ENCODE results near the gene EXD2. TPM values are rescaled to one million over a fixed set of nuclear protein-coding genes. Genes with fewer than 3 reads are reported as not detected.
"Not testable (repeated sequence)": the region's sequence is repeated elsewhere in the genome, so short reads cannot be mapped to it uniquely, and the experiment has no call there.

The EXD2 gene
- total RNA-seq, 1 experiment from 2014 or later, result 9.8 TPM

- Histone ChIP-seq H3K4me1 (peaks cover 2% of the 10 kb centered on the region; the same call in 1 of the 2 replicates), H3K27me3 (no peaks in the 10 kb centered on the region), H3K36me3 (no peaks in the 10 kb centered on the region), H3K4me3 (no peak overlapping the region), H3K9me3 (replicated peaks) (0 out of 2 replicates have a peak, but pooled peaks cover 3% of the 10 kb centered on the region), H3K27ac (no peak overlapping the region)
- no peak for DNase-seq
Observed at GRCh38 chr14:69270097-69270496, 78.8 kb downstream of the EXD2 start.

GRCh38 chr14:69270795-69271708, 79.8 kb downstream of the EXD2 start:
- no peak overlapping the region for H3K27ac ChIP-seq
- no peaks in the 10 kb centered on the region for H3K36me3 ChIP-seq
- peaks cover 2% of the 10 kb centered on the region; the same call in 1 of the 2 replicates for H3K4me1 ChIP-seq
- no peak overlapping the region for H3K4me3 ChIP-seq
- DNase-seq, result peak; percentile 35 to 42
- no peaks in the 10 kb centered on the region for H3K27me3 ChIP-seq
- 0 out of 2 replicates have a peak, but pooled peaks cover 3% of the 10 kb centered on the region for H3K9me3 ChIP-seq (replicated peaks)

- no peak overlapping the region for H3K27ac ChIP-seq
- H3K36me3 ChIP-seq, result no peaks in the 10 kb centered on the region
- H3K9me3 ChIP-seq (replicated peaks), result 0 out of 2 replicates have a peak, but pooled peaks cover 3% of the 10 kb centered on the region
- H3K27me3 ChIP-seq, result no peaks in the 10 kb centered on the region
- no peak overlapping the region for H3K4me3 ChIP-seq
- no peaks in the 10 kb centered on the region for H3K4me1 ChIP-seq
- no peak for DNase-seq
Observed at GRCh38 chr14:69274321-69274720, 83.0 kb downstream of the EXD2 start.

- Histone ChIP-seq H3K27me3 (no peaks in the 10 kb centered on the region), H3K4me1 (no peaks in the 10 kb centered on the region), H3K36me3 (no peaks in the 10 kb centered on the region), H3K4me3 (no peak overlapping the region), H3K27ac (no peak overlapping the region), H3K9me3 (replicated peaks) (0 out of 2 replicates have a peak, but pooled peaks cover 3% of the 10 kb centered on the region)
- DNase-seq, result no peak
Observed at GRCh38 chr14:69275331-69275730, 84.0 kb downstream of the EXD2 start.

- not testable (repeated sequence) for H3K4me3 ChIP-seq; H3K9me3 ChIP-seq (replicated peaks); H3K36me3 ChIP-seq; H3K27me3 ChIP-seq; H3K4me1 ChIP-seq; DNase-seq; H3K27ac ChIP-seq
Observed at GRCh38 chr14:69277356-69277755, 86.1 kb downstream of the EXD2 start.

- Histone ChIP-seq H3K27ac (no peak overlapping the region), H3K27me3 (no peaks in the 10 kb centered on the region), H3K4me1 (no peaks in the 10 kb centered on the region), H3K36me3 (no peaks in the 10 kb centered on the region), H3K4me3 (no peak overlapping the region), H3K9me3 (replicated peaks) (no peaks in the 10 kb centered on the region)
- DNase-seq, result no peak
Observed at GRCh38 chr14:69280746-69281291, 89.5 kb downstream of the EXD2 start.

- no peak overlapping the region for H3K27ac ChIP-seq
- no peak for DNase-seq
- H3K4me1 ChIP-seq, result no peaks in the 10 kb centered on the region
- no peaks in the 10 kb centered on the region for H3K9me3 ChIP-seq (replicated peaks)
- no peaks in the 10 kb centered on the region for H3K27me3 ChIP-seq
- H3K36me3 ChIP-seq, result no peaks in the 10 kb centered on the region
- no peak overlapping the region for H3K4me3 ChIP-seq
Observed at GRCh38 chr14:69281450-69282169, 90.3 kb downstream of the EXD2 start.

GRCh38 chr14:69282448-69282847, 91.2 kb downstream of the EXD2 start:
- DNase-seq, result no peak
- H3K27ac ChIP-seq, result no peak overlapping the region

GRCh38 chr14:69284170-69284569, 92.9 kb downstream of the EXD2 start:
- Histone ChIP-seq H3K4me1 (no peaks in the 10 kb centered on the region), H3K36me3 (no peaks in the 10 kb centered on the region), H3K9me3 (replicated peaks) (no peaks in the 10 kb centered on the region), H3K4me3 (no peak overlapping the region), H3K27me3 (no peaks in the 10 kb centered on the region), H3K27ac (no peak overlapping the region)
- no peak for DNase-seq

More at GRCh38 chr14:69282448-69282847, 91.2 kb downstream of the EXD2 start:
- no peaks in the 10 kb centered on the region for H3K36me3 ChIP-seq
- H3K4me3 ChIP-seq, result no peak overlapping the region
- H3K27me3 ChIP-seq, result no peaks in the 10 kb centered on the region
- no peaks in the 10 kb centered on the region for H3K9me3 ChIP-seq (replicated peaks)
- no peaks in the 10 kb centered on the region for H3K4me1 ChIP-seq

GRCh38 chr14:69285661-69286255, 94.5 kb downstream of the EXD2 start:
- no peaks in the 10 kb centered on the region for H3K9me3 ChIP-seq (replicated peaks)
- 0 out of 2 replicates have a peak, but pooled peaks cover 3% of the 10 kb centered on the region for H3K4me1 ChIP-seq
- H3K27me3 ChIP-seq, result no peaks in the 10 kb centered on the region
- no peak overlapping the region for H3K27ac ChIP-seq
- no peak overlapping the region for H3K4me3 ChIP-seq
- no peak for DNase-seq
- no peaks in the 10 kb centered on the region for H3K36me3 ChIP-seq

- Histone ChIP-seq H3K4me1 (peaks cover 9% of the 10 kb centered on the region; the same call in 1 of the 2 replicates), H3K27ac (no peak overlapping the region), H3K27me3 (no peaks in the 10 kb centered on the region), H3K9me3 (replicated peaks) (no peaks in the 10 kb centered on the region), H3K36me3 (no peaks in the 10 kb centered on the region), H3K4me3 (no peak overlapping the region)
- no peak for DNase-seq
Observed at GRCh38 chr14:69287098-69288010, 96.1 kb downstream of the EXD2 start.

GRCh38 chr14:69288011-69288771, 96.9 kb downstream of the EXD2 start:
- H3K36me3 ChIP-seq, result no peaks in the 10 kb centered on the region
- peaks cover 9% of the 10 kb centered on the region; the same call in 1 of the 2 replicates for H3K4me1 ChIP-seq
- no peaks in the 10 kb centered on the region for H3K9me3 ChIP-seq (replicated peaks)
- peak in 1 of 2 experiments; percentile 39 for DNase-seq
- H3K4me3 ChIP-seq, result no peak overlapping the region
- no peak overlapping the region for H3K27ac ChIP-seq
- no peaks in the 10 kb centered on the region for H3K27me3 ChIP-seq

All from SJCRH30 (cell line).